VCaP (cell line): ENCODE data around the gene RBM47.

Source experiments
- H3K27ac ChIP-seq: fragments of 450-650 bp; 2 replicates; pipeline ENCODE4 v1.5.1; 2017
- CTCF ChIP-seq: fragments of 450-650 bp; conservative IDR thresholded peaks from 2 replicates; pipeline ENCODE4 v1.5.1; 2017; ENCODE audit warnings: mild to moderate bottlenecking, moderate library complexity

The RBM47 gene

GRCh38 chr4:40423735-40424134 is 205.9 kb downstream of the RBM47 start:
- H3K27ac ChIP-seq, result no peak overlapping the region
- no peak for TF ChIP-seq CTCF

- TF ChIP-seq CTCF, result no peak
- H3K27ac ChIP-seq, result no peak overlapping the region
Measured at GRCh38 chr4:40421839-40422708, 207.6 kb downstream of the RBM47 start.

DNA sequence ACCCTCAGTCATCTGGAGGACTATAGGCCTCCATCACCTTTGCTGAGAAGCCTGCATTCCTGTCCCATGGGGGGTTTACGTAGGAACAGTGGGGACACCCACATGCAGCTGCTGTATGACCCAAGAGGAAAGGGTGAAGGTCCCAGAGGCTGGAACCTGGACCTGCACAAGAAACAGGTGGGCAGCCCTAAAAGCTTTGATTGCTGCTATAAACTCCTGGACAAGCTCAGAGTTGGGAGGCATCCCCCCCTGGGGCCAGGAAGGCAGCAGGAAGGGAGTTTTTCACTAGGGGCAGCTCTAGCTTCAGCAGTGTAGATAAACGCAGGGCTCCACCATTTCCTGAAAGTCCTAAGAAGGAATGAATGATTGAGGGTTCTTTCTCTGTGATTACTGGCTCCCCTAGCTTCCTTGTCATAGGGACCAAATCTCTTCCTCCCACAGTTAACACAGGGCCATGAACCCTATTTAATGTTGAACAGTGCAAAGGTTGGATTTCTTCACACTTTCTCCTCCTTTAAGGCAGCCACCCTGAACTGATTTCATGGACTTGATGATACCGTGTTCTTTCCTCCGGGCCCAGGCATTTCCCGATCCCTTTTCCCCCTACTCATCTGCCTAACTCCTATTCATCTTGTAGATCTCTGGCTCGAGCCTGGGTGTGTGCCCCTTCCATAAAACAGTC is 210.3 kb downstream of the RBM47 start:
- no peak for TF ChIP-seq CTCF
- peak overlapping the region; percentile 81 for H3K27ac ChIP-seq

GRCh38 chr4:40418430-40419230 is 211.0 kb downstream of the RBM47 start:
- H3K27ac ChIP-seq, result peak overlapping the region; percentile 81
- TF ChIP-seq CTCF, result no peak

GRCh38 chr4:40417941-40418340 is 211.7 kb downstream of the RBM47 start:
- TF ChIP-seq CTCF, result no peak
- H3K27ac ChIP-seq, result peak overlapping the region; percentile 81

- TF ChIP-seq CTCF, result no peak
- H3K27ac ChIP-seq, result no peak overlapping the region
Measured at GRCh38 chr4:40414673-40415072, 215.0 kb downstream of the RBM47 start.
